GM19099 (cell line): ENCODE results near the gene FTL.
A peak's percentile ranks its signal among the peaks of the same experiment; 100 is the strongest.

ENCODE experiments used
- POLR2A ChIP-seq: IDR thresholded peaks from 3 replicates; pipeline ENCODE4 v1.6.1; 2011; ENCODE audit warnings: low read depth; ENCODE audit not compliant: insufficient read length; ENCODE audit errors: extremely low read depth

Gene FTL

DNA sequence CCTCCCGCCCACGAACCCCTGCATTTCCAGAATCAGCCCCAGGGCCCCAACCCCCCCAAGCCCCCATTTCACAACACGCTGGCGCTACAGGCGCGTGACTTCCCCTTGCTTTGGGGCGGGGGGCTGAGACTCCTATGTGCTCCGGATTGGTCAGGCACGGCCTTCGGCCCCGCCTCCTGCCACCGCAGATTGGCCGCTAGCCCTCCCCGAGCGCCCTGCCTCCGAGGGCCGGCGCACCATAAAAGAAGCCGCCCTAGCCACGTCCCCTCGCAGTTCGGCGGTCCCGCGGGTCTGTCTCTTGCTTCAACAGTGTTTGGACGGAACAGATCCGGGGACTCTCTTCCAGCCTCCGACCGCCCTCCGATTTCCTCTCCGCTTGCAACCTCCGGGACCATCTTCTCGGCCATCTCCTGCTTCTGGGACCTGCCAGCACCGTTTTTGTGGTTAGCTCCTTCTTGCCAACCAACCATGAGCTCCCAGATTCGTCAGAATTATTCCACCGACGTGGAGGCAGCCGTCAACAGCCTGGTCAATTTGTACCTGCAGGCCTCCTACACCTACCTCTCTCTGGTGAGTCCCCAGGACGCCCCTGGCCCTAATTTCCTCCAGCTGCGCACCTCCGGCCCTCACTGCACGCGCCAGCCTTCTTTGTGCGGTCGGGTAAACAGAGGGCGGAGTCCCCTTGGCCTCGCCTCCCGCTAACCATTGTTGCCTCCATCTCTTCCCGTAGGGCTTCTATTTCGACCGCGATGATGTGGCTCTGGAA lies at the start of gene FTL:
Gene FTL, plus strand, starts transcription at position 270 of the 766 bp plus-strand sequence. Its CDS starts 199 bp downstream, at position 469.
- TF ChIP-seq POLR2A = peak; percentile 99

DNA sequence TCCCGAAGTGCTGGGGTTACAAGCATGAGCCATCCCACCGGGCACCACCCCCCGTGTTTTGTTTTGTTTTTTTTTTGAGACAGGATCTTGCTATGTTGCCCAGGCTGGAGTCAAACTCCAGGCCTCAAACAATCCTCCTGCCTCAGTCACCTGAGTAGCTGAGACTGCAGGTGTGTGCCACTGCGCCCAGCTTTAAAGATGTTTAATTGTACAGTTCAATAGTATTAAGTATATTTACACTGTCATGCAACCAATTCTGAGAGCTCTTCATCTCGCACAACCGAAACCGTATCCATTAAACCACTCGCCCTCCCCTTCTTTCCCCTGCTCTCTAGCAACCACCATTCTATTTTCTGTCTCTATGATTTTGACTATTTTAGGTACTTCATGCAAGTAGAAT lies 49.4 kb upstream of the FTL start:
- no peak for TF ChIP-seq POLR2A

DNA sequence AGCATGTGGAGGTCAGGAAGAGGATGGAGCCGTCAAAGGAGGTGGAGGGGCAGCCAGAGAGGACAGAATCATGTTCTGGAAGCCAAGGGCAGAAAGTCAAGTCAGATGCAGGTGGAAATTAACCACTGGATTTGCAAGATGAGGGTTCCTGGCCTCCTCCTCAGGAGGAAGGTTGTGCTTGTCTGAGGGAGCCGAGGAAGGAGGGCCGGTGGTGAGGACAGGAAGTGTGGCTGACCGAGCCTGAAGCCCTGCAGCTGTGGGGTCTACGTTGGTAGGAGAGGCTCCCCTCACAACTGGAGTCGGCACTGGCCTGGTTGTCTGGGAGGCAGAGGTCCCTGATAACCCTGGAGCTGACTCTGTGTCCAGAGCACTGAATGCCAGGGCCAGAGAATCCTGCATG lies 47.0 kb upstream of the FTL start:
- no peak for TF ChIP-seq POLR2A

DNA sequence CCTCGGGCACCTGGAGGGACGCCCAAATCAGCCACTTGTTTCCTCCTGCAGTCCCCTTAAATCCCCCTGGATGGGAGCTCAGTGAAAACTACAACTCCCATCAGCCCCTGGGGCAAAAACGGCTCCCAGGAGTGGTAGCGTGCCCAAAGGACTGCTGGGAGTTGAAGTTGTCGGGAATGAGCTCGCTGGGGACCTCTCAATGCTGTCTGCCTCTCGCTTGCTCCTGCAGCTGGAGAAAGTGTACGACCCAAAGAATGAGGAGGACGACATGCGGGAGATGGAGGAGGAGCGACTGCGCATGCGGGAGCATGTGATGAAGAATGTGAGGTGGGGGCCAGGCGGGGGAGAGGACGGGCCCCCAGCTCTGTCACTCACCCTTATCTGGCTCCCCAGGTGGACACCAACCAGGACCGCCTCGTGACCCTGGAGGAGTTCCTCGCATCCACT lies 46.3 kb upstream of the FTL start:
- no peak for TF ChIP-seq POLR2A

DNA sequence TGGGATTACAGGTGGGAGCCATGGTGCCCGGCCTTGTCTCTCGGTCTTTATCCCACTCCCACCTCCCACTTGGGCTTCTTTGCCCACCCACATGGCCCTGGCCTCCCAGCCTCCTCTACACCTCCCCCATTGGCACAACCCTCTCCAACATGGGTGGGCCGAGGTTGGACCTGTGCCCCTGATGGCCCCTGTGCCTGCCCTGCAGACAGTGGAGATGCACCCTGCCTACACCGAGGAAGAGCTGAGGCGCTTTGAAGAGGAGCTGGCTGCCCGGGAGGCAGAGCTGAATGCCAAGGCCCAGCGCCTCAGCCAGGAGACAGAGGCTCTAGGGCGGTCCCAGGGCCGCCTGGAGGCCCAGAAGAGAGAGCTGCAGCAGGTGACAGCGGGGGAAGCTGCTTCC lies 44.2 kb upstream of the FTL start:
- no peak for TF ChIP-seq POLR2A

DNA sequence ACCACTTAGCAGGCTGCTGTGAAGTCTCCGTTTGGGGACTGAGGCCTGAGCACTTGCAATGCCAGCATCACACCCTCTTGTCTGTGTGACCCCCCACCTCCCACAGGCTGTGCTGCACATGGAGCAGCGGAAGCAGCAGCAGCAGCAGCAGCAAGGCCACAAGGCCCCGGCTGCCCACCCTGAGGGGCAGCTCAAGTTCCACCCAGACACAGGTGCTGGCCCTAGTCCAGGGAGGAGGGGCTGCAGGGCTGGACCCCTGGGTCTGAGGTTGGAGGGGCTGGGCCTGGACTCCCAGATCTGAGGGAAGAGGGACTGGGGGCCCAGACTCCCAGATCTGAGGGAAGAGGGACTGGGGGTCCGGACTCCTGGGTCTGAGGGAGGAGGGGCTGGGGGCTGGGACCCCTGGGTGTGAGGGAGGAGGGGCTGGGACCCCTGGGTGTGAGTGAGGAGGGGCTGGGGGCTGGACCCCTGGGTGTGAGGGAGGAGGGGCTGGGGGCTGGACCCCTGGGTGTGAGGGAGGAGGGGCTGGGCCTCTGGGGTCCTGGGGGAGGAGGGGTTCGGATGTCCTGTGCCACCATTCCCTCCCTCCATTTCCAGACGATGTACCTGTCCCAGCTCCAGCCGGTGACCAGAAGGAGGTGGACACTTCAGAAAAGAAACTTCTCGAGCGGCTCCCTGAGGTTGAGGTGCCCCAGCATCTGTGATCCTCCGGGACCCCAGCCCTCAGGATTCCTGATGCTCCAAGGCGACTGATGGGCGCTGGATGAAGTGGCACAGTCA lies 43.2 kb upstream of the FTL start:
- TF ChIP-seq POLR2A = no peak

DNA sequence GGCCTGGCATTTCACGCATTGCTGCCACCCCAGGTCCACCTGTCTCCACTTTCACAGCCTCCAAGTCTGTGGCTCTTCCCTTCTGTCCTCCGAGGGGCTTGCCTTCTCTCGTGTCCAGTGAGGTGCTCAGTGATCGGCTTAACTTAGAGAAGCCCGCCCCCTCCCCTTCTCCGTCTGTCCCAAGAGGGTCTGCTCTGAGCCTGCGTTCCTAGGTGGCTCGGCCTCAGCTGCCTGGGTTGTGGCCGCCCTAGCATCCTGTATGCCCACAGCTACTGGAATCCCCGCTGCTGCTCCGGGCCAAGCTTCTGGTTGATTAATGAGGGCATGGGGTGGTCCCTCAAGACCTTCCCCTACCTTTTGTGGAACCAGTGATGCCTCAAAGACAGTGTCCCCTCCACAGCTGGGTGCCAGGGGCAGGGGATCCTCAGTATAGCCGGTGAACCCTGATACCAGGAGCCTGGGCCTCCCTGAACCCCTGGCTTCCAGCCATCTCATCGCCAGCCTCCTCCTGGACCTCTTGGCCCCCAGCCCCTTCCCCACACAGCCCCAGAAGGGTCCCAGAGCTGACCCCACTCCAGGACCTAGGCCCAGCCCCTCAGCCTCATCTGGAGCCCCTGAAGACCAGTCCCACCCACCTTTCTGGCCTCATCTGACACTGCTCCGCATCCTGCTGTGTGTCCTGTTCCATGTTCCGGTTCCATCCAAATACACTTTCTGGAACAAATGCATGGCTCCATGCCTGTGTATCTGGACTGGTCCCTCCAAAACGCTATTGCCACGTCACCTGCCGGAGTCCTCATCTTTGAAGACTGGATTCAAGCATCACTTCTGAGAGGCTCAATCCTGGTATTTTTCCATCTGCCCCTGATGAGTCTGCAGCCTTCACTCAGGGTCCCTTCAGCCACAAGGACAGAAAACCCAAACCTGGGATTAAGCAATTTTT lies 42.3 kb upstream of the FTL start:
- TF ChIP-seq POLR2A = no peak

DNA sequence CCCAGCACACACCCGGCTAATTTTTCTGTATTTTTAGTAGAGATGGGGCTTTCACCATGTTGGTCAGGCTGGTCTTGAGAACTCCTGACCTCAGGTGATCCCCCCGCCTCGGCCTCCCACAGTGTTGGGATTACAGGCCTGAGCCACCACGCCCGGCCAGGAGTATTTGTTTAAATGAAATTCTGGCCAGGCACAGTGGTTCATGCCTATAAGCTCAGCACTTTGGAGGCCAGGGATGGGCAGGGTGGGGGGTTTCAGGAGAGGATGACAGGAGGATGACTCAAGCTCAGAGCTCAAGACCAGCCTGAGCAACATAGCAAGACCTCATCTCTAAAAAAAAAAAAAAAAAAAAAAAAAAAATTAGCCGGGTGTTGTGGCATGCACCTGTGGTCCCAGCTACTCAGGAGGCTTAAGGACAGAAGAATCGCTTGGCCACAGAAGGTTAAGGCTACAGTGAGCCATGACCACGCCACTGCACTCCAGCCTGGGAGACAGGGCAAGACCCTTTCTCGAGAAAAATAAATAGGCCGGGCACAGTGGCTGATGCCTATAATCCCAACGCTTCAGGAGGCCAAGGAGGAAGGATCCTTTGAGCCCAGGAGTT lies 39.8 kb upstream of the FTL start:
- no peak for TF ChIP-seq POLR2A

DNA sequence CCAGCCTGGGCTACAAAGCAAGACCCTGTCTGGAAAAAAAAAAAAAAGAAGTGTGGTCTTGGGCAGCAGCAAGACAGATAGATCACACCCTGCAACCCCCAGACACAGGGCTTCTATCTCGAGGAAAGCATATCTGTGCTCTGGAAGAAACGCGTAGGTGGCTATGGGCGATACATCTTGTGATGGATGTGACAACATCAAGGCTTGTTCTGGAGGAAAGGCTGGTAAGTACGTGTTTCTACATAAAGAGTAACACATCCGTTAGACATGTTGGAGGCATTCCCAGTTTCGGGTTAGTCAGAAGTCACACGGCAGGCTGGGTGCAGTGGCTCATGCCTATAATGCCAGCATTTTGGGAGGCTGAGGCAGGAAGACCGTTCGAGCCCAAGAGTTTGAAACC lies 38.2 kb upstream of the FTL start:
- TF ChIP-seq POLR2A = no peak

DNA sequence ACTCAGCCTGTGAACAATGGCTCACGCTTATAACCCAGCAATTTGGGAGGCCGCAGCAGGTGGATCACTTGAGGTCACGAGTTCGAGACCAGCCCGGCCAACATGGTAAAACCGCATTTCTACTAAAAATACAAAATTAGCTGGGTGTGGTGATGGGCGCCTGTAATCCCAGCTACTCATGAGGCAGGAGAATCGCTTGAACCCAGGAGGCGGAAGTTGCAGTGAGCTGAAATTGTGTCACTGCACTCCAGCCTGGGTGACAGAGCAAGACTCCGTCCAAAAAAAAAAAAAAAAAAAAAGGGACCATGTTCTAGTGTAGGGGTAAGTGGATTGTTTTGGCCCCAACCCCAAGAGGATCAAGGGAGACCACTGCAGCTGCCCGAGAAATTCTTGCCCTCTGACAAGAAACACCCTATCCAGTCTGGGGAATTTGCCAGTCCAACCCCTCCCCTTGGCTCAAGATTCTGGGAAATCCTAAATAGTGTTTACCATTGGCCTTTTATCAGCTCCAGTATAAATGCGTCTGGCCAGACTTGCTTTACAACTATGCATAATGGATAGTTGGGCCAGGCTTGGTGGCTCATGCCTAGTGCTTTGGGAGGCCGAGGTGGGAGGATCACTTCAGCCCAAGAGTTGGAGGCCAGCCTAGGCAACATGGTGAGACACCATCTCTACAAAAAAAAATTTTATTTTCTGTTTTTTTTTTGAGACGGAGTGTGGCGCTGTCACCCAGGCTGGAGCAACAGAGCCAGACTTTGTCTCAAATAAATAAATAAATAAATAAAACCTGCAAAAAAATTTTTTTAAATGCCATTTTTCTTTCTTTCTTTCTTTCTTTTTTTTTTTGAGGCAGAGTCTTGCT lies 36.7 kb upstream of the FTL start:
- TF ChIP-seq POLR2A = no peak

DNA sequence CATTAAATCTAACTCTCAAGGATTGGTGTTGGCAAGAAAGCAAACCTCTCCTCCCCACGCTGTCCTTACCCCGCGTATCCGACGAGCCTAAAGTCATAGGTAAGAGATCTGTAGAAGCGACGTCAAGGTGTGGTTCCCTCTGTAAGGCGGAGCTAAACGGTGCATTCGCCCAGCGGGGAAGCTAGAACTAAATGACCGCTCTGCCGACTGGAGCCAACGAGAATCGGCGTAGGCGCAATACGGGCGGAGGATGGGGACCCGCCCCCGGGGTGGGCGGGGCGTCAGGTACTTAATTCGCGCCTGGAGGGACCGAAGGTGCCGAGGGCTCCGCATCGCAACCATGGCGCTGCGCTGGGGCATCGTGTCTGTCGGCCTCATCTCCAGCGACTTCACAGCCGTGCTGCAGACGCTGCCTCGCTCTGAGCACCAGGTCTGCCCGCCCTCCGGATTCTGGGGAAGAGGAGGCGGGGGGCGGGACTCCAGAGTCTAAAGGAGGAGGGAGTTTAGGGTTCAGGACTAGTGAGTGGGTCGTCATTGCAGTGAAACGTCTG lies 31.7 kb upstream of the FTL start, which contains the start of gene DHDH:
Gene DHDH, plus strand, starts transcription at position 318 of the 551 bp plus-strand sequence. Its CDS starts 23 bp downstream, at position 341.
- TF ChIP-seq POLR2A = no peak

DNA sequence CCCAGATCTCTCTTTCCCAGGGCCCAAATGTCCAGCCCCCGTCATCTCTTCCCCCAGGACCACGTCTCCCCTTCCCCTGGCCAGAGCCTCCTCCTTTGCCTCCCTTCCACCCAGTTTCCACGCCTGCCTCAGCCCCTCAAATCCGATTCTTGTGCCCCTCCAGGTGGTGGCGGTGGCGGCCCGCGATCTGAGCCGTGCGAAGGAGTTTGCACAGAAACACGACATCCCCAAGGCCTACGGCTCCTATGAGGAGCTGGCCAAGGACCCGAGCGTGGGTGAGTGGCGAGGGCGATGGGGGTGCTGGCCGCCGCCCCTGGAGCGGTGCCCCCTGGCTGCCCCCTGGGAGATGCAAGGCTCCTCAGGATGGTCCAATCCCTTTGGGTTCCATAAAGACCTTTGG lies 30.3 kb upstream of the FTL start:
- TF ChIP-seq POLR2A = no peak

DNA sequence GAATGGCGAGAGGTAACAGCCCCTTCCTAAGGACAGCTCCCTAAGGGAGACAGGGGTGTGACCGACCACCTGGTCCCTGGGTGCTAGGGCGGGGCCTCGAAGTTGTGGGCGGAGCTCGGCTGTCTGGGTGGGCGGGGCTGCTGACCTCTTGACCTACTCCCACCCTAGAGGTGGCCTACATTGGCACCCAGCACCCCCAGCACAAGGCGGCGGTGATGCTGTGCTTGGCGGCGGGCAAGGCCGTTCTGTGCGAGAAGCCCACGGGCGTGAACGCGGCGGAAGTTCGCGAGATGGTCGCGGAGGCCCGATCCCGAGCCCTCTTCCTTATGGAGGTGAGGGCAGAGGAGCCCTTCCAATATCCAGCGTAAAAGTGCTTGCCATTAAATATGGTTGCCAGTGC lies 29.2 kb upstream of the FTL start:
- TF ChIP-seq POLR2A = no peak
